Measurements from ENCODE around the gene ATG16L1.

DNA sequence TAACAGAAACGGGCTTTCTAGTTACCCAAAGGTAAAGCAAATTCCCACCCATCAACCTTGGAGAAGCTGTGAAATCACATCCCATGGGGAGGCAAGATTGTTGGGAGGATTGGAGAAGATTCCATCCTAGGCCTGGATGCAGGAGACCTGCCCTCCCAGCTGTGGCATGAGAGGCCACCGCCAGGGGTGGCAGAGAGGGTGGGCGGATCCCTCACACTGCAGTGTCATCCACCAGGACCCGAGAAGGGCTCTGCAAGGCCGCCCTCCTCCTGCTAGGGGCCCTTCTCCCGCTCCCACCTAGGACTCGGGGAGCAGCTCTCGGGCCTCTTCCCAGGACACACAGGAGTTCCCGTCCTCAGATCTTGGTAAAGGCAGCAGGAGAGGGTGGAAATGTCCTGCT, 15.5 kb upstream of the ATG16L1 start:
- no peak for TF ChIP-seq POLR2A (IDR thresholded peaks at IDR 0.05)
- TF ChIP-seq, protein P1, sequence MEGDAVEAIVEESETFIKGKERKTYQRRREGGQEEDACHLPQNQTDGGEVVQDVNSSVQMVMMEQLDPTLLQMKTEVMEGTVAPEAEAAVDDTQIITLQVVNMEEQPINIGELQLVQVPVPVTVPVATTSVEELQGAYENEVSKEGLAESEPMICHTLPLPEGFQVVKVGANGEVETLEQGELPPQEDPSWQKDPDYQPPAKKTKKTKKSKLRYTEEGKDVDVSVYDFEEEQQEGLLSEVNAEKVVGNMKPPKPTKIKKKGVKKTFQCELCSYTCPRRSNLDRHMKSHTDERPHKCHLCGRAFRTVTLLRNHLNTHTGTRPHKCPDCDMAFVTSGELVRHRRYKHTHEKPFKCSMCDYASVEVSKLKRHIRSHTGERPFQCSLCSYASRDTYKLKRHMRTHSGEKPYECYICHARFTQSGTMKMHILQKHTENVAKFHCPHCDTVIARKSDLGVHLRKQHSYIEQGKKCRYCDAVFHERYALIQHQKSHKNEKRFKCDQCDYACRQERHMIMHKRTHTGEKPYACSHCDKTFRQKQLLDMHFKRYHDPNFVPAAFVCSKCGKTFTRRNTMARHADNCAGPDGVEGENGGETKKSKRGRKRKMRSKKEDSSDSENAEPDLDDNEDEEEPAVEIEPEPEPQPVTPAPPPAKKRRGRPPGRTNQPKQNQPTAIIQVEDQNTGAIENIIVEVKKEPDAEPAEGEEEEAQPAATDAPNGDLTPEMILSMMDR (IDR thresholded peaks at IDR 0.05) = no peak

Measured in heart left ventricle (tissue), 13 donors.